H1 (cell line): ENCODE measurements around the gene PAX9. TPM values are rescaled to one million over a fixed set of nuclear protein-coding genes. Genes with fewer than 3 reads are reported as not detected.

Source experiments
- CTCF ChIA-PET: fragments of 300-600 bp; sonication (Branson Sonifier 250); formaldehyde crosslinking; loops from one replicate; lab custom pipeline; 2021; ENCODE audit not compliant: partially characterized antibody; lab: Charles Lee
- POLR2A ChIA-PET: fragments of 300-600 bp; sonication (Branson Sonifier 250); formaldehyde crosslinking; loops from one replicate; lab custom pipeline; 2021; ENCODE audit warnings: inconsistent platforms; ENCODE audit not compliant: partially characterized antibody; lab: Charles Lee
- DNase-seq, 2 experiments: peaks; one replicate each; pipeline versions ENCODE4 v3.0.0 to v3.0.0-alpha.2; 2010 to 2022; ENCODE audit warnings: low spot score in 2 of 2, low read depth in 1 of 2, mixed read lengths in 1 of 2
- FAIRE-seq: peaks from 2 replicates; lab custom pipeline; 2011; peaks lifted over from hg19 to GRCh38; lab: Jason Lieb, UNC
- H2AFZ ChIP-seq: 2 replicates; pipeline ENCODE4 v1.8.1; 2012; ENCODE audit warnings: low read length, inconsistent platforms
- H2AK5ac ChIP-seq: 2 replicates; pipeline ENCODE4 v1.6.1; 2013; ENCODE audit warnings: low read depth, low read length
- H2BK120ac ChIP-seq: replicated peaks from 2 replicates; pipeline ENCODE3; 2013; ENCODE audit warnings: low read depth, low read length, inconsistent platforms
- H2BK12ac ChIP-seq: 2 replicates; pipeline ENCODE4 v1.6.1; 2013; ENCODE audit warnings: low read depth, low read length
- H2BK15ac ChIP-seq: 2 replicates; pipeline ENCODE4 v1.6.1; 2013; ENCODE audit warnings: low read length
- H2BK20ac ChIP-seq: 2 replicates; pipeline ENCODE4 v1.6.1; 2013; ENCODE audit warnings: low read length
- H2BK5ac ChIP-seq: 2 replicates; pipeline ENCODE4 v1.6.1; 2013; ENCODE audit warnings: low read depth, low read length
- H3K14ac ChIP-seq: 2 replicates; pipeline ENCODE4 v1.6.1; 2013; ENCODE audit warnings: inconsistent platforms; ENCODE audit not compliant: insufficient read length
- H3K18ac ChIP-seq: 2 replicates; pipeline ENCODE4 v1.6.1; 2013; ENCODE audit warnings: low read length; ENCODE audit errors: extremely low read depth
- H3K23ac ChIP-seq: 2 replicates; pipeline ENCODE4 v1.6.1; 2013; ENCODE audit warnings: inconsistent platforms; ENCODE audit not compliant: insufficient read length
- H3K23me2 ChIP-seq: 2 replicates; pipeline ENCODE4 v1.6.1; 2013; ENCODE audit warnings: low read depth, low read length
- H3K27ac ChIP-seq: 2 replicates; pipeline ENCODE4 v1.6.1; 2011; ENCODE audit warnings: low read depth, low read length, inconsistent platforms
- H3K27me3 ChIP-seq, 4 experiments: replicated peaks in 1 of 4; 1 replicate in 1 of 4; 2 replicates in 3 of 4; pipeline versions ENCODE4 v1.6.1 to v1.8.1; 2011 to 2013; ENCODE audit warnings: low read length in 3 of 4, mild to moderate bottlenecking in 3 of 4, inconsistent platforms in 2 of 4, mixed read lengths in 2 of 4, moderate library complexity in 1 of 4; ENCODE audit not compliant: control insufficient read depth in 3 of 4, insufficient read depth in 3 of 4; ENCODE audit errors: extremely low read depth in 1 of 4
- H3K36me3 ChIP-seq, 4 experiments: 2 replicates each; pipeline versions ENCODE4 v1.6.1 to v1.8.1; 2011 to 2013; ENCODE audit warnings: mild to moderate bottlenecking in 4 of 4, low read length in 3 of 4, moderate library complexity in 2 of 4, control low read depth in 1 of 4, inconsistent platforms in 1 of 4; ENCODE audit not compliant: insufficient read depth in 4 of 4, control insufficient read depth in 2 of 4
- H3K4ac ChIP-seq: replicated peaks from 2 replicates; pipeline ENCODE3; 2013; ENCODE audit warnings: low read length, low read depth, mixed read lengths, inconsistent platforms; ENCODE audit not compliant: insufficient read length
- H3K4me1 ChIP-seq, 4 experiments: replicated peaks in 1 of 4; 1 replicate in 1 of 4; 2 replicates in 3 of 4; pipeline versions ENCODE4 v1.6.1 to v1.8.1; 2011 to 2013; ENCODE audit warnings: low read length in 3 of 4, inconsistent platforms in 2 of 4, mixed read lengths in 1 of 4; ENCODE audit not compliant: insufficient read depth in 4 of 4, control insufficient read depth in 3 of 4
- H3K4me2 ChIP-seq, 2 experiments: 2 replicates each; pipeline versions ENCODE4 v1.6.1 to v1.8.1; 2011 to 2013; ENCODE audit warnings: low read depth in 2 of 2, low read length in 2 of 2, control low read depth in 1 of 2, inconsistent platforms in 1 of 2, mild to moderate bottlenecking in 1 of 2; ENCODE audit not compliant: insufficient read depth in 1 of 2
- H3K4me3 ChIP-seq, 4 experiments: fragments of 200-600, 300-600 bp in 1 of 4; sonication (generic), shearing (Covaris generic), sonication (Bioruptor Twin) in 1 of 4; 2 replicates each; pipeline versions ENCODE4 v1.5.1 to v1.8.1; 2011 to 2016; ENCODE audit warnings: low read length in 4 of 4, low read depth in 3 of 4, control low read depth in 2 of 4, inconsistent platforms in 2 of 4, mild to moderate bottlenecking in 2 of 4, mixed read lengths in 1 of 4, moderate library complexity in 1 of 4; ENCODE audit not compliant: insufficient read depth in 2 of 4; ENCODE audit errors: extremely low read depth in 1 of 4
- H3K56ac ChIP-seq: replicated peaks from 2 replicates; pipeline ENCODE3; 2013; ENCODE audit warnings: low read depth, mild to moderate bottlenecking, mixed read lengths, low read length, inconsistent platforms; ENCODE audit not compliant: insufficient read length
- H3K79me1 ChIP-seq: 2 replicates; pipeline ENCODE4 v1.6.1; 2013; ENCODE audit warnings: low read depth, low read length, control low read depth
- H3K79me2 ChIP-seq, 2 experiments: 2 replicates each; pipeline versions ENCODE4 v1.6.1 to v1.8.1; 2012 to 2013; ENCODE audit warnings: low read length in 2 of 2, mild to moderate bottlenecking in 2 of 2, inconsistent platforms in 1 of 2; ENCODE audit not compliant: insufficient read depth in 2 of 2, control insufficient read depth in 1 of 2
- H3K9ac ChIP-seq, 4 experiments: replicated peaks in 1 of 4; 1 replicate in 1 of 4; 2 replicates in 3 of 4; pipeline versions ENCODE4 v1.6.1 to v1.8.1; 2011 to 2013; ENCODE audit warnings: low read depth in 3 of 4, low read length in 3 of 4, control low read depth in 2 of 4, mild to moderate bottlenecking in 2 of 4, moderate library complexity in 2 of 4, inconsistent platforms in 1 of 4; ENCODE audit errors: extremely low read depth in 1 of 4
- H3K9me3 ChIP-seq, 2 experiments: 2 replicates each; pipeline versions ENCODE4 v1.6.1 to v1.8.1; 2012 to 2013; ENCODE audit warnings: mild to moderate bottlenecking in 2 of 2, moderate library complexity in 2 of 2, control low read depth in 1 of 2, inconsistent platforms in 1 of 2, low read depth in 1 of 2, low read length in 1 of 2, mixed read lengths in 1 of 2; ENCODE audit not compliant: insufficient read depth in 2 of 2
- H4K20me1 ChIP-seq, 2 experiments: replicated peaks in 1 of 2; 2 replicates each; pipeline versions ENCODE3 to v1.8.1; 2011 to 2013; ENCODE audit warnings: inconsistent platforms in 2 of 2, low read length in 2 of 2, mild to moderate bottlenecking in 1 of 2; ENCODE audit not compliant: insufficient read depth in 2 of 2, control insufficient read depth in 1 of 2
- H4K5ac ChIP-seq: 2 replicates; pipeline ENCODE4 v1.6.1; 2013; ENCODE audit warnings: low read length, low read depth, mixed read lengths, inconsistent platforms; ENCODE audit not compliant: insufficient read length
- H4K8ac ChIP-seq: 2 replicates; pipeline ENCODE4 v1.8.0; 2013; ENCODE audit warnings: mild to moderate bottlenecking, moderate library complexity, low read length, inconsistent platforms; ENCODE audit not compliant: insufficient read depth; ENCODE audit errors: extremely low read depth
- H4K91ac ChIP-seq: replicated peaks from 2 replicates; pipeline ENCODE3; 2013; ENCODE audit warnings: low read length, mixed read lengths, inconsistent platforms; ENCODE audit not compliant: insufficient read length
- CBX5 ChIP-seq: fragments of 300-800, 300-1000 bp; sonication (generic); IDR thresholded peaks from 2 replicates; pipeline ENCODE4 v1.7.1; 2016; ENCODE audit warnings: antibody characterized with exemption, low read length, low read depth
- CBX8 ChIP-seq: fragments of 300-800, 300-1000 bp; sonication (generic); IDR thresholded peaks from 2 replicates; pipeline ENCODE4 v1.7.1; 2016; ENCODE audit warnings: low read depth, low read length, borderline replicate concordance
- CHD2 ChIP-seq: IDR thresholded peaks from 2 replicates; pipeline ENCODE4 v1.6.1; 2012; ENCODE audit warnings: low read length, improper control_type of control experiment
- FOSL1 ChIP-seq: IDR thresholded peaks from 2 replicates; pipeline ENCODE4 v1.6.1; 2011; ENCODE audit warnings: mild to moderate bottlenecking, low read depth, low read length, moderate library complexity; ENCODE audit not compliant: insufficient read depth
- GABPA ChIP-seq: IDR thresholded peaks from 2 replicates; pipeline ENCODE4 v1.6.1; 2011; ENCODE audit warnings: mild to moderate bottlenecking, low read length, moderate library complexity, borderline replicate concordance; ENCODE audit not compliant: insufficient read depth
- JUND ChIP-seq: IDR thresholded peaks from 2 replicates; pipeline ENCODE4 v1.6.1; 2011; ENCODE audit warnings: mild to moderate bottlenecking, improper control_type of control experiment, low read length
- NANOG ChIP-seq: IDR thresholded peaks from 2 replicates; pipeline ENCODE4 v1.6.1; 2011; ENCODE audit warnings: low read length, low read depth, mild to moderate bottlenecking, inconsistent platforms; ENCODE audit not compliant: insufficient read depth, poor library complexity, severe bottlenecking
- PHF8 ChIP-seq: fragments of 200-600 bp; sonication (generic); conservative IDR thresholded peaks from 2 replicates; pipeline ENCODE4 v1.7.1; 2012; ENCODE audit warnings: low read depth, mild to moderate bottlenecking, inconsistent platforms, low read length, moderate library complexity
- RXRA ChIP-seq: IDR thresholded peaks from 2 replicates; pipeline ENCODE4 v1.6.1; 2011; ENCODE audit warnings: low read depth, mild to moderate bottlenecking, low read length, moderate library complexity; ENCODE audit not compliant: insufficient read depth
- SAP30 ChIP-seq: fragments of 300-600 bp; sonication (generic); IDR thresholded peaks from 2 replicates; pipeline ENCODE4 v1.7.1; 2012; ENCODE audit warnings: low read length, moderate library complexity, mild to moderate bottlenecking, inconsistent platforms; ENCODE audit not compliant: insufficient read depth, insufficient replicate concordance
- SIX5 ChIP-seq: IDR thresholded peaks from 2 replicates; pipeline ENCODE4 v1.6.1; 2011; ENCODE audit warnings: mild to moderate bottlenecking, low read depth, low read length
- SUZ12 ChIP-seq: fragments of 200-600 bp; sonication (generic); IDR thresholded peaks from 2 replicates; pipeline ENCODE4 v1.6.1; 2012; ENCODE audit warnings: mild to moderate bottlenecking, inconsistent platforms, low read length, moderate library complexity, mixed read lengths
- TCF12 ChIP-seq: IDR thresholded peaks from 2 replicates; pipeline ENCODE4 v1.6.1; 2011; ENCODE audit warnings: low read depth, mild to moderate bottlenecking, low read length
- TEAD4 ChIP-seq: IDR thresholded peaks from 2 replicates; pipeline ENCODE4 v1.6.1; 2012; ENCODE audit warnings: low read depth, low read length, inconsistent platforms, mixed read lengths
- ZNF274 ChIP-seq: IDR thresholded peaks from 2 replicates; pipeline ENCODE4 v1.7.0; 2012; ENCODE audit warnings: low read length, borderline replicate concordance; ENCODE audit errors: extremely low read depth
- WGBS, 2 experiments: shearing (Covaris generic) in 1 of 2; methylation state at CpG; one replicate each; pipeline versions ENCODE4 v1.1.6 to v1.1.7; 2013 to 2015; ENCODE audit warnings: low lambda C conversion rate in 2 of 2, mixed read lengths in 2 of 2, inconsistent platforms in 1 of 2, low coverage in 1 of 2, missing lambda C conversion rate in 1 of 2; ENCODE audit not compliant: insufficient replicate concordance in 2 of 2, insufficient coverage in 1 of 2, insufficient read length in 1 of 2; ENCODE audit errors: extremely low coverage in 1 of 2, missing lambda C conversion rate in 1 of 2; 5-methylcytosine and 5-hydroxymethylcytosine counted together
- polyA plus RNA-seq, 7 experiments: library from polyadenylated mRNA; depleted of rRNA in 3 of 7; stranded (reverse) in 5 of 7; unstranded in 2 of 7; fragments of >200 nt in 5 of 7; fragments of 200-250 nt in 2 of 7; gene quantifications; 1 replicate in 5 of 7; 2 replicates in 1 of 7; 4 replicates in 1 of 7; pipeline versions ENCODE4 v1.2.1 to v1.2.3, GENCODE V29; 2011 to 2013; ENCODE audit warnings: missing spikeins in 2 of 7, mixed read lengths in 2 of 7
- total RNA-seq: library from RNA; stranded (reverse); fragmentation: NEBNext Ultra II Directional; extraction: Animal tissue kit (Norgen Biotek cat#: 25700); gene quantifications from 2 replicates; pipeline ENCODE4 v1.2.1, GENCODE V29; 2021

Gene PAX9
- total and polyA plus RNA-seq, 2 of the 8 experiments (the other 6 are each of a cell fraction or from before 2014, with no cell fraction given), result 0.05 TPM; not detected in 1

GRCh38 chr14:36617824-36618223, 43.8 kb upstream of the PAX9 start:
- ChIA-PET POLR2A (no interaction called here), CTCF (interaction anchor here (0.7 to 1.5 kb wide), 8 partner anchors 9 to 93 kb away, joined by 3 to 6 read pairs (median 4); no protein-coding TSS in a partner anchor)
- Histone ChIP-seq H3K4me2 (no peak overlapping the region), H2BK5ac (no peak overlapping the region), H4K20me1 (no peaks in the 10 kb centered on the region), H3K79me2 (no peaks in the 10 kb centered on the region), H3K23ac (no peak overlapping the region), H2AFZ (no peak overlapping the region), H3K36me3 (no peaks in the 10 kb centered on the region), H3K14ac (no peak overlapping the region), H2BK15ac (no peak overlapping the region), H3K18ac (no peak overlapping the region), H3K23me2 (no peaks in the 10 kb centered on the region; the same call in 1 of the 2 replicates), H3K4me3 (no peak overlapping the region; a peak in 1 of 8 replicates), H2BK120ac (no peak overlapping the region), H2BK12ac (no peak overlapping the region), H3K4me1 (no peaks in the 10 kb centered on the region), H3K79me1 (no peaks in the 10 kb centered on the region), H4K91ac (no peak overlapping the region), H3K9me3 (no peaks in the 10 kb centered on the region; a peak in 1 of 4 replicates), H2BK20ac (no peak overlapping the region), H3K9ac (no peak overlapping the region), H3K27me3 (no peaks in the 10 kb centered on the region; a peak in 1 of 7 replicates), H3K27ac (no peak overlapping the region), H3K4ac (no peak overlapping the region), H2AK5ac (no peak overlapping the region), H4K5ac (no peak overlapping the region), H4K8ac (no peak overlapping the region), H3K56ac (no peak overlapping the region)
- FAIRE-seq (no peak), DNase-seq (no peak)
- 86% methylated on average over 5 of the region's 5 CpGs; no CpG with 5 or more reads in 1 of the 2 experiments for WGBS, 2 experiments
- no peak for TF ChIP-seq RXRA
- no peak for TF ChIP-seq ZNF274
- no peak for TF ChIP-seq FOSL1
- TF ChIP-seq CBX5, result no peak
- TF ChIP-seq SUZ12, result no peak
- no peak for TF ChIP-seq CHD2
- TF ChIP-seq NANOG, result no peak
- TF ChIP-seq PHF8, result no peak
- no peak for TF ChIP-seq JUND
- no peak for TF ChIP-seq CBX8
- no peak for TF ChIP-seq SIX5
- TF ChIP-seq TCF12, result no peak
- no peak for TF ChIP-seq TEAD4
- TF ChIP-seq GABPA, result no peak
- no peak for TF ChIP-seq SAP30
